Astrocyte (in vitro differentiated cells and primary cell): Measurements from ENCODE around the gene SRM. TPM values are rescaled to one million over a fixed set of nuclear protein-coding genes. Genes with fewer than 3 reads are reported as not detected.
"Not testable (repeated sequence)": the region's sequence is repeated elsewhere in the genome, so short reads cannot be mapped to it uniquely, and the experiment has no call there.

ENCODE experiments used
- DNase-seq: peaks from one replicate; pipeline ENCODE4 v3.0.0-alpha.2; 2010; ENCODE audit warnings: low read depth
- FAIRE-seq: peaks from 2 replicates; lab custom pipeline; 2011; peaks lifted over from hg19 to GRCh38; lab: Jason Lieb, UNC
- H2AFZ ChIP-seq: 2 replicates; pipeline ENCODE4 v1.6.0; 2012; ENCODE audit warnings: low read depth, low read length, inconsistent platforms
- H3K27ac ChIP-seq: 2 replicates; pipeline ENCODE4 v1.5.1; 2011; ENCODE audit warnings: low read depth, low read length, inconsistent platforms
- H3K27me3 ChIP-seq: 2 replicates; pipeline ENCODE4 v1.6.0; 2011; ENCODE audit warnings: low read length, inconsistent platforms; ENCODE audit not compliant: insufficient read depth
- H3K36me3 ChIP-seq: 2 replicates; pipeline ENCODE4 v1.5.1; 2011; ENCODE audit warnings: low read length, inconsistent platforms; ENCODE audit not compliant: insufficient read depth
- H3K4me1 ChIP-seq: 2 replicates; pipeline ENCODE4 v1.5.1; 2011; ENCODE audit warnings: low read length, inconsistent platforms; ENCODE audit not compliant: insufficient read depth
- H3K4me2 ChIP-seq: 2 replicates; pipeline ENCODE4 v1.6.0; 2012; ENCODE audit warnings: low read length, inconsistent platforms
- H3K4me3 ChIP-seq: 2 replicates; pipeline ENCODE4 v1.5.1; 2011; ENCODE audit warnings: low read depth, mild to moderate bottlenecking, low read length, inconsistent platforms; ENCODE audit not compliant: insufficient read depth
- H3K79me2 ChIP-seq: 2 replicates; pipeline ENCODE4 v1.6.0; 2012; ENCODE audit warnings: mild to moderate bottlenecking, low read length, inconsistent platforms; ENCODE audit not compliant: insufficient read depth
- H3K9ac ChIP-seq: 2 replicates; pipeline ENCODE4 v1.6.0; 2012; ENCODE audit warnings: mild to moderate bottlenecking, low read length, inconsistent platforms
- H3K9me3 ChIP-seq: 2 replicates; pipeline ENCODE4 v1.5.1; 2012; ENCODE audit warnings: low read depth, mild to moderate bottlenecking, low read length, inconsistent platforms; ENCODE audit not compliant: insufficient read depth
- H4K20me1 ChIP-seq: 2 replicates; pipeline ENCODE4 v1.6.0; 2012; ENCODE audit warnings: low read length, inconsistent platforms; ENCODE audit not compliant: insufficient read depth
- H3K27ac Mint-ChIP-seq: one replicate; pipeline ENCODE4 v1.8.0; 2021; ENCODE audit warnings: mild to moderate bottlenecking, mixed read lengths; ENCODE audit not compliant: unreplicated experiment
- H3K27me3 Mint-ChIP-seq: one replicate; pipeline ENCODE4 v1.8.0; 2021; ENCODE audit warnings: low read depth, mixed read lengths; ENCODE audit not compliant: unreplicated experiment
- H3K36me3 Mint-ChIP-seq: one replicate; pipeline ENCODE4 v1.8.0; 2021; ENCODE audit warnings: low read depth, mixed read lengths; ENCODE audit not compliant: unreplicated experiment
- H3K4me1 Mint-ChIP-seq: one replicate; pipeline ENCODE4 v1.8.0; 2021; ENCODE audit warnings: low read depth, mixed read lengths; ENCODE audit not compliant: unreplicated experiment
- H3K4me3 Mint-ChIP-seq: one replicate; pipeline ENCODE4 v1.8.0; 2021; ENCODE audit warnings: mild to moderate bottlenecking, moderate library complexity, mixed read lengths; ENCODE audit not compliant: unreplicated experiment
- H3K9me3 Mint-ChIP-seq: one replicate; pipeline ENCODE4 v1.8.0; 2021; ENCODE audit warnings: mild to moderate bottlenecking, mixed read lengths; ENCODE audit not compliant: unreplicated experiment
- EZH2 ChIP-seq: IDR thresholded peaks from 2 replicates; pipeline ENCODE4 v1.6.1; 2012; ENCODE audit warnings: mild to moderate bottlenecking, low read length, inconsistent platforms; ENCODE audit not compliant: insufficient read depth
- total RNA-seq: library from RNA; stranded (reverse); gene quantifications from 2 replicates; pipeline ENCODE4 v1.2.1, GENCODE V29; 2021
- TF ChIP-seq, protein P1 (sequence below): IDR thresholded peaks from 2 replicates; pipeline ENCODE4 v1.5.1; 2011; ENCODE audit warnings: low read depth, mild to moderate bottlenecking, inconsistent platforms, low read length, moderate library complexity; ENCODE audit not compliant: insufficient read depth

SRM gene
- total RNA-seq, 1 donor from 2014 or later: 225 TPM

DNA sequence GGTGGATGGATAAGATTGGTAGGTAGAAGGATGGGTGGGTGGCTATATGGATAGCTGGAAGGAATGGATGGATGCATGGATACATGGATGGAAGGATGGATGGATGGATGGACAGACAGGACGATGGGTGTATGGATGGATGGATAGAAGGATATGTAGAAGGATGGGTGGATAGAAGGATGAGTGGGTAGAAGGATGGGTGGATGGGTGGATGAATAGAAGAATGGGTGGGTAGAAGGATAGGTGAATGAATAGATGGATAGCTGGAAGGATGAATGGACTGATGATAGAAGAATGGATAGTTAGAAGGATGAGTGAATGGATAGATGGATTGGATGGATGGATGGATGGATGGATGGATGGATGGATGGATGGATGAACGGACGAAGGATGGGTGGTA is 17.8 kb downstream of the SRM start:
- no peak for FAIRE-seq

DNA sequence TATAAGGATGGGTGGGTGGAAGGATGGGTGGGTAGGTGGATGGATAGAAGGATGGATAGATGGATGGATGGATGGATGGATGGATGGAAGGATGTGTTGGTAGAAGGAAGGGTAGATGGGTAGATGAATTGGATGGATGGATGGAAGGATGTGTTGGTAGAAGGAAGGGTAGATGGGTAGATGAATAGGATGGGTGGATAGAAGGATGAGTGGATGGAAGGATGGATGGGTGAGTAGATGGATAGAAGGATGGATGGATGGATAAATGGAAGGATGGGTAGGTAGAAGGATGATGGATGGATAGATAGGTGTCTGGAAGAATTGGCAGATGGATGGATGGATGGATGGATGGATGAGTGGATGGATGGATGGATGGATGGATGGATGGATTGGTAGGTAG is 18.8 kb downstream of the SRM start:
- no peaks in the 10 kb centered on the region for H3K4me1 Mint-ChIP-seq
- FAIRE-seq: no peak
- no peak overlapping the region for H3K4me3 Mint-ChIP-seq
- Histone ChIP-seq H3K4me2 (no peak overlapping the region), H3K4me1 (no peaks in the 10 kb centered on the region), H3K27me3 (peaks cover 4% of the 10 kb centered on the region), H3K79me2 (no peaks in the 10 kb centered on the region), H3K27ac (no peak overlapping the region), H2AFZ (no peak overlapping the region), H4K20me1 (no peaks in the 10 kb centered on the region), H3K9ac (no peak overlapping the region), H3K36me3 (no peaks in the 10 kb centered on the region), H3K9me3 (no peaks in the 10 kb centered on the region), H3K4me3 (no peak overlapping the region)
- no peak overlapping the region for H3K27ac Mint-ChIP-seq
- peaks cover 7% of the 10 kb centered on the region for H3K27me3 Mint-ChIP-seq
- DNase-seq: no peak
- no peaks in the 10 kb centered on the region for H3K36me3 Mint-ChIP-seq
- H3K9me3 Mint-ChIP-seq: no peaks in the 10 kb centered on the region
- no peak for TF ChIP-seq EZH2
- TF ChIP-seq, protein P1, sequence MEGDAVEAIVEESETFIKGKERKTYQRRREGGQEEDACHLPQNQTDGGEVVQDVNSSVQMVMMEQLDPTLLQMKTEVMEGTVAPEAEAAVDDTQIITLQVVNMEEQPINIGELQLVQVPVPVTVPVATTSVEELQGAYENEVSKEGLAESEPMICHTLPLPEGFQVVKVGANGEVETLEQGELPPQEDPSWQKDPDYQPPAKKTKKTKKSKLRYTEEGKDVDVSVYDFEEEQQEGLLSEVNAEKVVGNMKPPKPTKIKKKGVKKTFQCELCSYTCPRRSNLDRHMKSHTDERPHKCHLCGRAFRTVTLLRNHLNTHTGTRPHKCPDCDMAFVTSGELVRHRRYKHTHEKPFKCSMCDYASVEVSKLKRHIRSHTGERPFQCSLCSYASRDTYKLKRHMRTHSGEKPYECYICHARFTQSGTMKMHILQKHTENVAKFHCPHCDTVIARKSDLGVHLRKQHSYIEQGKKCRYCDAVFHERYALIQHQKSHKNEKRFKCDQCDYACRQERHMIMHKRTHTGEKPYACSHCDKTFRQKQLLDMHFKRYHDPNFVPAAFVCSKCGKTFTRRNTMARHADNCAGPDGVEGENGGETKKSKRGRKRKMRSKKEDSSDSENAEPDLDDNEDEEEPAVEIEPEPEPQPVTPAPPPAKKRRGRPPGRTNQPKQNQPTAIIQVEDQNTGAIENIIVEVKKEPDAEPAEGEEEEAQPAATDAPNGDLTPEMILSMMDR: no peak

More for the DNA sequence above, 17.8 kb downstream of the SRM start:
- no peak for DNase-seq
- H3K9me3 ChIP-seq: no peaks in the 10 kb centered on the region
- H3K27ac Mint-ChIP-seq: no peak overlapping the region
- H3K4me2 ChIP-seq: no peak overlapping the region
- H2AFZ ChIP-seq: no peak overlapping the region
- H3K36me3 Mint-ChIP-seq: no peaks in the 10 kb centered on the region
- H3K27me3 ChIP-seq: peaks cover 4% of the 10 kb centered on the region
- H3K4me1 ChIP-seq: no peaks in the 10 kb centered on the region
- TF ChIP-seq EZH2: no peak
- TF ChIP-seq, protein P1: no peak
- H4K20me1 ChIP-seq: no peaks in the 10 kb centered on the region
- no peaks in the 10 kb centered on the region for H3K9me3 Mint-ChIP-seq
- H3K36me3 ChIP-seq: no peaks in the 10 kb centered on the region
- no peaks in the 10 kb centered on the region for H3K79me2 ChIP-seq
- H3K27me3 Mint-ChIP-seq: peaks cover 7% of the 10 kb centered on the region
- no peak overlapping the region for H3K4me3 ChIP-seq
- no peak overlapping the region for H3K27ac ChIP-seq
- H3K4me3 Mint-ChIP-seq: no peak overlapping the region
- no peak overlapping the region for H3K9ac ChIP-seq
- H3K4me1 Mint-ChIP-seq: no peaks in the 10 kb centered on the region

DNA sequence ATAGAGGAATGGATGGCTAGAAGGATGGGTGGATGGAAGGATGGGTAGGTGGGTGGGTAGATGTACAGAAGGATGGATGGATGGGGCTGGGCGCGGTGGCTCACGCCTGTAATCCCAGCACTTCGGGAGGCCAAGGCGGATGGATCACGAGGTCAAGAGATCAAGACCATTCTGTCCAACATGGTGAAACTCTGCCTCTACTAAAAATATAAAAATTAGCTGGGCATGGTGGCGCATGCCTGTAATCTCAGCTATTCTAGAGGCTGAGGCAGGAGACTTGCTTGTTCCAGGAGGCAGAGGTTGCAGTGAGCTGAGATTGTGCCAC is 19.8 kb downstream of the SRM start:
- H3K9ac ChIP-seq, H3K4me1 ChIP-seq, H3K4me2 ChIP-seq, H3K27ac ChIP-seq, H3K9me3 Mint-ChIP-seq, H3K4me3 Mint-ChIP-seq, H3K36me3 ChIP-seq, H3K79me2 ChIP-seq, H3K9me3 ChIP-seq, H3K27ac Mint-ChIP-seq, H3K27me3 Mint-ChIP-seq, H3K27me3 ChIP-seq, FAIRE-seq, H3K4me3 ChIP-seq, H3K4me1 Mint-ChIP-seq, DNase-seq, H2AFZ ChIP-seq, H4K20me1 ChIP-seq, H3K36me3 Mint-ChIP-seq: not testable (repeated sequence)
